HCT116 (cell line): ENCODE results near the gene BRD7. TPM values are rescaled to one million over a fixed set of nuclear protein-coding genes. Genes with fewer than 3 reads are reported as not detected.

Experiments used
- ATAC-seq: fragments of 200-7000 bp; cut with Tn5 transposase; 2 replicates; pipeline ENCODE4 v1.9.1; 2020; ENCODE audit warnings: mild to moderate bottlenecking, moderate library complexity
- BruUV-seq: library from RNA; stranded (reverse); fragments of 400-500 nt; replicated peaks from 2 replicates; lab custom pipeline; 2021; lab: Mats Ljungman, UMichigan
- CTCF ChIA-PET: fragments of 300-600 bp; sonication (Branson Sonifier 250); formaldehyde crosslinking; loops from one replicate; lab custom pipeline; 2021; ENCODE audit warnings: antibody characterized with exemption; lab: Charles Lee
- POLR2A ChIA-PET: fragments of 300-600, 350-600 bp; sonication (Branson Sonifier 250); formaldehyde crosslinking; loops from one replicate; lab custom pipeline; 2021; ENCODE audit warnings: antibody characterized with exemption; lab: Charles Lee
- RAD21 ChIA-PET, 2 experiments: fragments of 300-600 bp; sonication (Branson Sonifier 250); formaldehyde crosslinking; loops; one replicate each; lab custom pipeline; 2023; ENCODE audit warnings: low total read pairs in 2 of 2; ENCODE audit not compliant: uncharacterized antibody in 2 of 2, unreplicated experiment in 2 of 2, low non-redundant PET in 1 of 2; lab: Charles Lee
- DNase-seq: peaks from one replicate; pipeline ENCODE4 v3.0.0-alpha.2; 2010; ENCODE audit warnings: low read depth, low spot score
- H2AFZ ChIP-seq: fragments of 200-600 bp; shearing (Covaris generic), sonication (generic); 2 replicates; pipeline ENCODE4 v1.6.1; 2017; ENCODE audit warnings: low read depth, mixed run types, mixed read lengths, antibody characterized with exemption, low read length; ENCODE audit not compliant: poor library complexity, severe bottlenecking
- H3K27ac ChIP-seq: 2 replicates; pipeline ENCODE4 v1.5.1; 2012; ENCODE audit warnings: low read depth, low read length
- H3K27me3 ChIP-seq: fragments of 200-600 bp; sonication (generic); 2 replicates; pipeline ENCODE4 v1.6.1; 2016; ENCODE audit warnings: mixed run types, low read length, mixed read lengths; ENCODE audit not compliant: insufficient read depth
- H3K36me3 ChIP-seq, 2 experiments: fragments of 200-500 bp in 1 of 2; fragments of 200-600 bp in 1 of 2; sonication (Bioruptor generic) in 1 of 2; sonication (generic) in 1 of 2; 2 replicates each; pipeline versions ENCODE4 v1.5.1 to v1.6.1; 2014 to 2016; ENCODE audit warnings: low read length in 2 of 2, inconsistent platforms in 1 of 2, mixed read lengths in 1 of 2, mixed run types in 1 of 2; ENCODE audit not compliant: insufficient read depth in 2 of 2, control insufficient read depth in 1 of 2
- H3K4me1 ChIP-seq, 2 experiments: fragments of 200-600 bp in 1 of 2; sonication (generic) in 1 of 2; 2 replicates each; pipeline versions ENCODE4 v1.5.1 to v1.6.1; 2012 to 2017; ENCODE audit warnings: low read length in 2 of 2, inconsistent platforms in 1 of 2, mild to moderate bottlenecking in 1 of 2, mixed read lengths in 1 of 2, mixed run types in 1 of 2, moderate library complexity in 1 of 2; ENCODE audit not compliant: insufficient read depth in 2 of 2, control insufficient read depth in 1 of 2
- H3K4me2 ChIP-seq: fragments of 200-600 bp; sonication (generic); 2 replicates; pipeline ENCODE4 v1.6.1; 2017; ENCODE audit warnings: mixed run types, low read length, mixed read lengths
- H3K4me3 ChIP-seq, 2 experiments: fragments of 200-600 bp in 1 of 2; sonication (generic) in 1 of 2; replicated peaks in 1 of 2; 2 replicates each; pipeline ENCODE4 v1.5.1; 2011 to 2016; ENCODE audit warnings: low read length in 2 of 2, control low read depth in 1 of 2, low read depth in 1 of 2, mild to moderate bottlenecking in 1 of 2, mixed read lengths in 1 of 2, mixed run types in 1 of 2
- H3K79me2 ChIP-seq: fragments of 200-600 bp; sonication (generic); 2 replicates; pipeline ENCODE4 v1.6.1; 2017; ENCODE audit warnings: mild to moderate bottlenecking, mixed run types, low read length, moderate library complexity, mixed read lengths; ENCODE audit not compliant: insufficient read depth
- H3K9ac ChIP-seq: fragments of 200-600 bp; sonication (generic); 2 replicates; pipeline ENCODE4 v1.6.1; 2016; ENCODE audit warnings: low read length, mixed read lengths
- H3K9me2 ChIP-seq: fragments of 200-600 bp; sonication (generic), shearing (Covaris generic); 2 replicates; pipeline ENCODE4 v1.6.1; 2017; ENCODE audit warnings: mixed run types, mild to moderate bottlenecking, moderate library complexity; ENCODE audit not compliant: insufficient read depth
- H3K9me3 ChIP-seq, 2 experiments: fragments of 200-500 bp in 1 of 2; fragments of 200-600 bp in 1 of 2; sonication (Bioruptor generic) in 1 of 2; sonication (generic) in 1 of 2; 2 replicates each; pipeline ENCODE4 v1.6.1; 2014 to 2017; ENCODE audit warnings: low read length in 2 of 2, mixed read lengths in 2 of 2, inconsistent platforms in 1 of 2, low read depth in 1 of 2, mild to moderate bottlenecking in 1 of 2, mixed run types in 1 of 2, moderate library complexity in 1 of 2; ENCODE audit not compliant: control insufficient read depth in 1 of 2, insufficient read depth in 1 of 2
- H4K20me1 ChIP-seq: fragments of 200-600 bp; sonication (generic), shearing (Covaris generic); 2 replicates; pipeline ENCODE4 v1.6.1; 2017; ENCODE audit warnings: mixed run types, mild to moderate bottlenecking, moderate library complexity; ENCODE audit not compliant: insufficient read depth
- CBX3 ChIP-seq: IDR thresholded peaks from 2 replicates; pipeline ENCODE4 v1.6.1; 2012; ENCODE audit warnings: low read depth
- ELF1 ChIP-seq: IDR thresholded peaks from 2 replicates; pipeline ENCODE4 v1.6.1; 2012; ENCODE audit warnings: low read depth, borderline replicate concordance
- POLR2A ChIP-seq: IDR thresholded peaks from 2 replicates; pipeline ENCODE4 v1.7.0; 2011; ENCODE audit warnings: borderline replicate concordance; ENCODE audit not compliant: insufficient read depth, insufficient read length; ENCODE audit errors: extremely low read depth
- POLR2AphosphoS5 ChIP-seq: IDR thresholded peaks from 2 replicates; pipeline ENCODE4 v1.6.1; 2011; ENCODE audit warnings: mild to moderate bottlenecking, low read depth, low read length, moderate library complexity
- ZBTB33 ChIP-seq: IDR thresholded peaks from 2 replicates; pipeline ENCODE4 v1.6.1; 2011; ENCODE audit warnings: mild to moderate bottlenecking, low read length, moderate library complexity; ENCODE audit not compliant: insufficient replicate concordance; ENCODE audit errors: extremely low read depth
- ZFX ChIP-seq: fragments of 450-650 bp; IDR thresholded peaks from 2 replicates; pipeline ENCODE4 v1.6.1; 2017
- ZNF274 ChIP-seq: fragments of 200-500 bp; sonication (Bioruptor generic); IDR thresholded peaks from 2 replicates; pipeline ENCODE4 v1.6.1; 2014; ENCODE audit warnings: mild to moderate bottlenecking, low read depth, low read length, inconsistent platforms
- intact Hi-C: fragments of 100-400 bp; cut with micrococcal nuclease; formaldehyde crosslinking; loops from 2 replicates; pipeline ENCODE4 v1.10.0; 2022
- total RNA-seq: library from RNA; stranded (reverse); gene quantifications from one replicate; pipeline ENCODE4 v1.2.1, GENCODE V29; 2021; ENCODE audit not compliant: unreplicated experiment
- TF ChIP-seq, protein P1 (sequence below): IDR thresholded peaks from 2 replicates; pipeline ENCODE4 v1.6.1; 2012
- TF ChIP-seq, protein P2 (sequence below): IDR thresholded peaks from 2 replicates; pipeline ENCODE4 v1.6.1; 2012; ENCODE audit warnings: low read depth

BRD7 gene
- total RNA-seq, 1 experiment from 2014 or later, result 85.4 TPM

GRCh38 chr16:50369133-50369804 lies 481 bp upstream of the BRD7 start:
- peak; percentile 21 for ATAC-seq
- intact Hi-C loops, result no loop called here
- RAD21 ChIA-PET, result interaction anchor here in 1 of 2 experiments (0.6 to 0.8 kb wide), 2 partner anchors 47 to 135 kb away, joined by 3 to 8 read pairs; no protein-coding TSS in a partner anchor
- TF ChIP-seq, protein P1, sequence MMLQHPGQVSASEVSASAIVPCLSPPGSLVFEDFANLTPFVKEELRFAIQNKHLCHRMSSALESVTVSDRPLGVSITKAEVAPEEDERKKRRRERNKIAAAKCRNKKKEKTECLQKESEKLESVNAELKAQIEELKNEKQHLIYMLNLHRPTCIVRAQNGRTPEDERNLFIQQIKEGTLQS, result no peak
- TF ChIP-seq POLR2AphosphoS5, result 0 out of 2 replicates have a peak, but pooled peaks have one; percentile 10
- TF ChIP-seq, all 23 proteins: peak for 1
- Histone ChIP-seq H3K27me3 (no peaks in the 10 kb centered on the region), H3K9me3 (no peaks in the 10 kb centered on the region), H3K79me2 (peaks cover 42% of the 10 kb centered on the region), H4K20me1 (0 out of 2 replicates have a peak, but pooled peaks cover 4% of the 10 kb centered on the region), H3K36me3 (peaks cover 14 to 15% of the 10 kb centered on the region in 2 experiments; a peak in 2 of 4 replicates), H3K4me3 (peak overlapping the region; percentile 36 to 48), H3K9ac (0 out of 2 replicates have a peak overlapping the region, but pooled peaks have one; percentile 21), H3K27ac (no peak overlapping the region), H3K4me1 (peaks cover 10 to 19% of the 10 kb centered on the region in 2 experiments), H3K4me2 (peak overlapping the region; percentile 58), H3K9me2 (no peaks in the 10 kb centered on the region), H2AFZ (peak overlapping the region; percentile 24)
- CTCF ChIA-PET, result interaction anchor here (0.6 to 1.6 kb wide), 7 partner anchors 14 to 437 kb away, joined by 3 to 11 read pairs (median 4); partner anchors contain the start of gene CNEP1R1
- POLR2A ChIA-PET, result interaction anchor here (0.7 to 1.3 kb wide), 3 partner anchors 173 to 437 kb away, joined by 3 to 4 read pairs (median 4); no protein-coding TSS in a partner anchor
- TSS peak; percentile 91 for BruUV-seq
- DNase-seq, result no peak

- ATAC-seq, result no peak
- RAD21 ChIA-PET, result no interaction called here
- intact Hi-C loops, result no loop called here
- H3K27ac ChIP-seq, result peak overlapping the region; percentile 62
- H3K4me2 ChIP-seq, result peak overlapping the region; percentile 70
- H3K9me3 ChIP-seq, result no peaks in the 10 kb centered on the region
- no peak for DNase-seq
- POLR2A ChIA-PET, result no interaction called here
- no peaks in the 10 kb centered on the region for H3K27me3 ChIP-seq
- peaks cover 4% of the 10 kb centered on the region; the same call in 1 of the 2 replicates for H4K20me1 ChIP-seq
- no peak overlapping the region for H2AFZ ChIP-seq
- CTCF ChIA-PET, result interaction anchor here (1.3 to 1.5 kb wide), 2 partner anchors 13 to 438 kb away, joined by 3 to 6 read pairs; no protein-coding TSS in a partner anchor
- peak overlapping the region; percentile 61 to 82 for H3K4me3 ChIP-seq
- peaks cover 26 to 28% of the 10 kb centered on the region in 2 experiments; a peak in 3 of 4 replicates for H3K36me3 ChIP-seq
- BruUV-seq, result no TSS peak
- peaks cover 10 to 15% of the 10 kb centered on the region in 2 experiments for H3K4me1 ChIP-seq
- H3K9me2 ChIP-seq, result no peaks in the 10 kb centered on the region
- peaks cover 56% of the 10 kb centered on the region for H3K79me2 ChIP-seq
- H3K9ac ChIP-seq, result peak overlapping the region; percentile 80
- TF ChIP-seq ELF1 (no peak), ZFX (no peak), ZNF274 (no peak), CBX3 (no peak), ZBTB33 (no peak), POLR2A (no peak)
- TF ChIP-seq, protein P2, sequence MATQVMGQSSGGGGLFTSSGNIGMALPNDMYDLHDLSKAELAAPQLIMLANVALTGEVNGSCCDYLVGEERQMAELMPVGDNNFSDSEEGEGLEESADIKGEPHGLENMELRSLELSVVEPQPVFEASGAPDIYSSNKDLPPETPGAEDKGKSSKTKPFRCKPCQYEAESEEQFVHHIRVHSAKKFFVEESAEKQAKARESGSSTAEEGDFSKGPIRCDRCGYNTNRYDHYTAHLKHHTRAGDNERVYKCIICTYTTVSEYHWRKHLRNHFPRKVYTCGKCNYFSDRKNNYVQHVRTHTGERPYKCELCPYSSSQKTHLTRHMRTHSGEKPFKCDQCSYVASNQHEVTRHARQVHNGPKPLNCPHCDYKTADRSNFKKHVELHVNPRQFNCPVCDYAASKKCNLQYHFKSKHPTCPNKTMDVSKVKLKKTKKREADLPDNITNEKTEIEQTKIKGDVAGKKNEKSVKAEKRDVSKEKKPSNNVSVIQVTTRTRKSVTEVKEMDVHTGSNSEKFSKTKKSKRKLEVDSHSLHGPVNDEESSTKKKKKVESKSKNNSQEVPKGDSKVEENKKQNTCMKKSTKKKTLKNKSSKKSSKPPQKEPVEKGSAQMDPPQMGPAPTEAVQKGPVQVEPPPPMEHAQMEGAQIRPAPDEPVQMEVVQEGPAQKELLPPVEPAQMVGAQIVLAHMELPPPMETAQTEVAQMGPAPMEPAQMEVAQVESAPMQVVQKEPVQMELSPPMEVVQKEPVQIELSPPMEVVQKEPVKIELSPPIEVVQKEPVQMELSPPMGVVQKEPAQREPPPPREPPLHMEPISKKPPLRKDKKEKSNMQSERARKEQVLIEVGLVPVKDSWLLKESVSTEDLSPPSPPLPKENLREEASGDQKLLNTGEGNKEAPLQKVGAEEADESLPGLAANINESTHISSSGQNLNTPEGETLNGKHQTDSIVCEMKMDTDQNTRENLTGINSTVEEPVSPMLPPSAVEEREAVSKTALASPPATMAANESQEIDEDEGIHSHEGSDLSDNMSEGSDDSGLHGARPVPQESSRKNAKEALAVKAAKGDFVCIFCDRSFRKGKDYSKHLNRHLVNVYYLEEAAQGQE, result no peak
- TF ChIP-seq, all 23 proteins: peak for 0
Measured at GRCh38 chr16:50367777-50368409, 895 bp downstream of the BRD7 start.
